NB4 (cell line): Measurements from ENCODE around the gene BCAS3.

Source experiments
- POLR2A ChIP-seq: IDR thresholded peaks from 2 replicates; pipeline ENCODE4 v1.6.1; 2011; ENCODE audit warnings: mild to moderate bottlenecking; ENCODE audit not compliant: insufficient read length; ENCODE audit errors: extremely low read depth
- TF ChIP-seq, protein P1 (sequence below): IDR thresholded peaks from one replicate; pipeline ENCODE4 v1.5.1; 2012; ENCODE audit warnings: low read depth, low read length
- TF ChIP-seq, protein P2 (sequence below): IDR thresholded peaks from 2 replicates; pipeline ENCODE4 v1.6.1; 2011; ENCODE audit warnings: low read depth, low read length

DNA sequence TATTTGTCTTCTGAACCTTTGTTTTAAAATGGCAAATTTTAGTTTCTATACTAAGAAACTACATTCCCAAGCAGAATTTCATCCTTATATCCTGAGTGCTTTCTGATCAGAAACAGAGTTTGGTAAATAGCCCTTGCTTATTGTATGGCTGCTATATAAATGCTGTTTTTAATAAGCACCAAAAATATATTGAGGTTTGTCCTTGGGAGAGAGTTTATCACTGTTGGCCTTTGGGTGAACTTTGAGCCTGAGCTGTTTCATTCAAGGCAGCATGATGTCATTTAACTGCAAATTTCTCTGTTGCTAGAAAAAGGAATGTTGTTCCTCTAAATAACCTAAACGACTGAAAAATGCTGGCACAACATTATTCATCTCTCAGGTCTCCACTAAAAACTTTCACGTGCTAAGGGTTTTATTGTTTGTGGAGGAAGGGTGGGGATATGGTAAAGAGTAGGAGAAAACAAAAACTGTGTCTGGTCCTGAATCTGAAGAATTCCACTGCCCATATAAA, 387.7 kb downstream of the BCAS3 start:
- no peak for TF ChIP-seq POLR2A
- TF ChIP-seq, protein P1, sequence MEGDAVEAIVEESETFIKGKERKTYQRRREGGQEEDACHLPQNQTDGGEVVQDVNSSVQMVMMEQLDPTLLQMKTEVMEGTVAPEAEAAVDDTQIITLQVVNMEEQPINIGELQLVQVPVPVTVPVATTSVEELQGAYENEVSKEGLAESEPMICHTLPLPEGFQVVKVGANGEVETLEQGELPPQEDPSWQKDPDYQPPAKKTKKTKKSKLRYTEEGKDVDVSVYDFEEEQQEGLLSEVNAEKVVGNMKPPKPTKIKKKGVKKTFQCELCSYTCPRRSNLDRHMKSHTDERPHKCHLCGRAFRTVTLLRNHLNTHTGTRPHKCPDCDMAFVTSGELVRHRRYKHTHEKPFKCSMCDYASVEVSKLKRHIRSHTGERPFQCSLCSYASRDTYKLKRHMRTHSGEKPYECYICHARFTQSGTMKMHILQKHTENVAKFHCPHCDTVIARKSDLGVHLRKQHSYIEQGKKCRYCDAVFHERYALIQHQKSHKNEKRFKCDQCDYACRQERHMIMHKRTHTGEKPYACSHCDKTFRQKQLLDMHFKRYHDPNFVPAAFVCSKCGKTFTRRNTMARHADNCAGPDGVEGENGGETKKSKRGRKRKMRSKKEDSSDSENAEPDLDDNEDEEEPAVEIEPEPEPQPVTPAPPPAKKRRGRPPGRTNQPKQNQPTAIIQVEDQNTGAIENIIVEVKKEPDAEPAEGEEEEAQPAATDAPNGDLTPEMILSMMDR = no peak
- TF ChIP-seq, protein P2, sequence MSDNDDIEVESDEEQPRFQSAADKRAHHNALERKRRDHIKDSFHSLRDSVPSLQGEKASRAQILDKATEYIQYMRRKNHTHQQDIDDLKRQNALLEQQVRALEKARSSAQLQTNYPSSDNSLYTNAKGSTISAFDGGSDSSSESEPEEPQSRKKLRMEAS = no peak
